SU-DHL-6 (cell line): Measurements from ENCODE around the gene SLC6A4.

ENCODE experiments used
- CTCF ChIP-seq: fragments of 200-600 bp; sonication (generic); IDR thresholded peaks from one replicate; pipeline ENCODE4 v1.5.1; 2017; ENCODE audit warnings: antibody characterized with exemption, mild to moderate bottlenecking, low read length, moderate library complexity; ENCODE audit not compliant: insufficient read depth, poor library complexity, severe bottlenecking
- EZH2phosphoT487 ChIP-seq: fragments of 200-600 bp; sonication (generic), shearing (Covaris generic); conservative IDR thresholded peaks from 2 replicates; pipeline ENCODE4 v1.6.1; 2018; ENCODE audit warnings: mild to moderate bottlenecking, antibody characterized with exemption, low read length, moderate library complexity, mixed read lengths

DNA sequence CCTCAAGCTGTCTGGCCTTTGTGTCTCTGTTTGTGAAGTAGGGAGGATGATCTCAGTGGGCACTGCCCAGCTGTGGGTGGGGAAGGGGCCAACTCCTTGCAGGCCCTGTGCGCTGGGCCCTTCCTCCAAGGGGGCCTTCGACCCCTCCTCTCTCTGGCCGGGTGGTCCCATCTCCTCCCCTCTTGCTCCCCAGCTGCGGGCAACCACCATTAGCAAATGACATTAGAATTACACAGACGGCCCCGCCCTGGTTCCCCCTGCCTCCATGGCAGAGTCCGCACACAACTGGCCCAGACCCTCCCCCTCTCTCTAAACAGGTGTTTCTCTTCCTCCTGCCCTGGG lies 2.5 kb upstream of the SLC6A4 start:
- TF ChIP-seq CTCF: no peak
- TF ChIP-seq EZH2phosphoT487: no peak
